Measurements from ENCODE around the gene SULT1A1.
"Not testable (repeated sequence)": the region's sequence is repeated elsewhere in the genome, so short reads cannot be mapped to it uniquely, and the experiment has no call there.

The SULT1A1 gene

DNA sequence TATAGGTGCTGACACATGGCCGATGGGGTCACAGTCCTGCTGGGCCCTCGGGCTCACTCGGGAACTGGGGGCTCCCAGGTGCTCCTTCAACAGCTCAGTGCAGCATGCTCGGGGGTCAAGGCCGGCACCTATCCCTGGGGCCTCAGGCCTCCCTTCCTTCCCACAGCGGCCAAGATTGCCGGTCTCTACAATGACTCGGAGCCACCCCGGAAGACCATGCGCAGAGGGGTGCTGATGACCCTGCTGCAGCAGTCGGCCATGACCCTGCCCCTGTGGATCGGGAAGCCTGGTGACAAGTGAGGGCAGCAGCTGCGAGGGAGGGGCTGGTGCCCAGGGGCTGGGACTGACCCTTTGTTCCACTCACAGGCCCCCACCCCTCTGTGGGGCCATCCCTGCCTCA, 19.9 kb downstream of the SULT1A1 start:
- no peak for FAIRE-seq

DNA sequence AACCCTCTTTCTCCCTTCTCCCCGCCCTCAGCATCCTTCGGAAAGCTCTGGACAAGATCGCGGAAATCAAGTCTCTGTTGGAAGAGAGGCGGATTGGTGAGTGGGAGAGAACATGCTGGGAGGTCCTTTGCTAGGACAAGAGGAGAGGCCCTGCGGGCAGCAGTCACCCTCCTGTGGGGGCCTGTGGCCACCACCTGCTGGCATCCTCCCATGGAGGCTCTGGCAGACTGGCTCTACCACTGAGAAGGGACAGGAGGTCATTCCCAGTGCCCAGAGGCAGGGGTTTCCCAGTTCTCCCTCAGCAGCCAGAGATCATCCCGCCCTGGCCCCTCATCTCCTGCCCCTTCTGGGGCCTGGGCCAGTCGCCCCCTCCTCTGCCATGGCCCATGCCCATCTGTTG, 20.8 kb downstream of the SULT1A1 start:
- FAIRE-seq, result no peak

DNA sequence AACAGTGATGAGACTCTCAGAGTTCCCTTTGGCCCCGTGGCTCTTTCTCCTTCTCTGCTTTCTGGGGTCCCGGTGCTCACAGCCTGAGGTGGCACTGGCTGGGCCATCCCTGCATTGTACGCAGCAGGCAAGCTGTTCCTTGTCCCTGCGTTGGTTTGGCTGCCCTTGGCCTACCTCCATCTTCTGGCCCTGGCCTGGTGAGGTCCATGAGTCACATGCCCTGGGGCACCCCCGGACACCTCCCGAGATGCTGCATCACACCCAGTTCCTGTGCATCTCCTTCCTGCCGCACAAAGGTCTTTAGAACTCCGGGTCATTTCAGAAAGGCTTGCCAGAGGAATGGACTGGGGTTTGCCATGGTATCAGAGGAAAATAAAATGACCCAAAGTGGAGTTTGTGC, 22.5 kb downstream of the SULT1A1 start:
- FAIRE-seq, result no peak

DNA sequence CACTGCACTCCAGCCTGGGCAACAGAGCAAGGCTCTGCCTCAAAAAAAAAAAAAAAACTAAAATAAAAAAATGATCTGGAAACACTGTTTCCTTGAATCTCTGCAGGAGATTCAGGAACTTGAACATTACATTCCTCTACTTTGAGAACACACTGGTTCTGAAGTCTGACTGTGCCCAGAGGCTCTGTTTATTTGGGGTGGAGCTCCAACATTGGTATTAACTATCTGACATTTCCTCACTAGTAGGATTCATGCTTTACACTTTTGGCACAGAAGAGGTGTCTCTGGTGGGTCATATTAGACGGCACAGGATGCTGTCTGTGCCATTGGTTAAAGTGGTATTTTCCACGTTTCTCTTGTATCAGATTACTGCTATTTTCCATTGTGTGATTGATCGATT, 23.4 kb downstream of the SULT1A1 start:
- no peak for FAIRE-seq

DNA sequence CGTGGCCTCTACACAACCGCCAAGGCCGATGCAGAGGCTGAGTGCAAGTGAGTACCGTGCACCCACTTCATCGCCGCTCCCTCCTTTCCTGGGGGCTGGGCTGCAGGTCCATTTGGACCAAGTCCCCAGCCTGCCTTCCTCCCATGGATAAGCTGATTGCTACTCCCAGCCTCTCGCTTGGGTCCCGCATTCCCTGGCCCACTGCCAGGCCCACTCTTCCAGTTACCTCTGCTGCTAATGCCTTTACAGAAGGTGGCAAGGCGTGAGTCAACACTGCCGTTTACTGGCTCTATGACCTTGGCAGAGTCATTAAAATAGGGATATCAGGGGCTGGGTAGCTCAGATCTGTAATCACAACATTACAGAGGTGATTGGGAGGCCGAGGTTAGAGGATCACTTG, 24.2 kb downstream of the SULT1A1 start:
- FAIRE-seq, result no peak

DNA sequence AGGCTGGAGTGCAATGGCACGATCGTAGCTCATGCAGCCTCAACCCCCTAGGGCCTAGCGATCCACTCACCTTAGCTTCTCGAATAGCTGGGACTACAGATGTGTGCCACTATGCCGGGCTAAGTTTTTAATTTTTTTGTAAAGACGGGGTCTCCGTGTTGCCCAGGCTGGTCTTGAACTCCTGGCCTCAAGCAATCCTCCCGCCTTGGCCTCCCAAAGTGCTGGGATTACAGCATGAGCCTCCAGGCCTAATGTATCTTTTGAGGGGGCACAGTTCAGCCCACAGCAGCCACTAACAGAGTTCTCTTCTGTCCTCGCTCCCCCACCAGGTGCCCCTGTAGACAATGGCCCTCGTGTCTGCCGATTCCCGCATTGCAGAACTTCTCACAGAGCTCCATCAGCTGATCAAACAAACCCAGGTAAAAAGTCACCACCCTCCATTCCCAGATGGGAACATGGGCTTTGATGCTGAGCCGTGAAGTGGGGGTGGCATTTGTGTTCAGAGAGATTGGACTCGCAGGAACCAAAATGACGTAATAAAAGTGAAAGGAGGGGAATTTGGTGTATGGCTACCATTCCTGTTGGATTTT, 29.0 kb downstream of the SULT1A1 start:
- FAIRE-seq, result no peak

DNA sequence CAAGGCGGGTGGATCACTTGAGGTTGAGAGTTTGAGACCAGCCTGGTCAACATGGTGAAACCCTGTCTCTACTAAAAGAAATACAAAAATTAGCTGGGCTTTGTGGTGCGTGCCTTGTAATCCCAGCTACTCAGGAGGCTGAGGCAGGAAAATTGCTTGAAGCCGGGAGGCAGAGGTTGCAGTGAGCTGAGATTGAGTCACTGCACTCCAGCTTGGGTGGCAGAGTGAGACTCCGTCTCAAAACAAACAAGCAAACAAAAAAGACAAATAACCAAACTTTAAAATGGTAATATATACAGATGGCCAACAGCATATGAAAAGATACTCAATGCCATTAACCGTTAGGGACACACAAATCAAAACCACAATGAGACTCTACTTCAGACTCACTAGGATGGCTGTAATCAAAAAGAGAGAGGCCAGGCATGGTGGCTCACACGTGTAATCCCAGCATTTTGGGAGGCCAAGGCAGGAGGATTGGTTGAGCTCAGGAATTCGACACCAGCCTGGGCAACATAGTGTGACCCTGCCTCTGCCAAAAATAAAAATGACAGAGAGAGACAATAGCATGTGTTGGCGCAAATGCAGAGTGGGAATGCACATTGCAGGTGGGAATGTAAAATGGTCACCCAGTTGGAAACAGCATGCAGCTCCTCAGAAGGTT, 34.3 kb downstream of the SULT1A1 start:
- FAIRE-seq, result no peak

DNA sequence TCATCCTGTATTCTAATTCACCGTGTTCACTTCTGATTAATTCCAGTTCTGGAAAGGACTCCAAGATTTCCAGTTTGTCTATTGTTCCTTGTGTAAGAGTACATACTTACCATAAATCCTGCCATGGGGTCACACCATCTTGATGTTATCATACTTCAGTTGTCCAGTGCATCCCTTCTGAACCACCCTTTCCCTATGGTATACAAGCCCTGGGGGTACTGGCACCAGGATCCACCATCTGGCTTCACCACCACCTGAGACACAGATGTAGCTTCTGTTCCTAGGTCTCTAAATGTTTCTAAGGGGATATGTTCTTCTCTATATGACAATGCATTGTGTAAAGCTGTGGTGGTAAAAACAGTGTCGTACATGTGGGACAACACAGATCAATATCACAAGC, 34.9 kb downstream of the SULT1A1 start:
- no peak for FAIRE-seq

DNA sequence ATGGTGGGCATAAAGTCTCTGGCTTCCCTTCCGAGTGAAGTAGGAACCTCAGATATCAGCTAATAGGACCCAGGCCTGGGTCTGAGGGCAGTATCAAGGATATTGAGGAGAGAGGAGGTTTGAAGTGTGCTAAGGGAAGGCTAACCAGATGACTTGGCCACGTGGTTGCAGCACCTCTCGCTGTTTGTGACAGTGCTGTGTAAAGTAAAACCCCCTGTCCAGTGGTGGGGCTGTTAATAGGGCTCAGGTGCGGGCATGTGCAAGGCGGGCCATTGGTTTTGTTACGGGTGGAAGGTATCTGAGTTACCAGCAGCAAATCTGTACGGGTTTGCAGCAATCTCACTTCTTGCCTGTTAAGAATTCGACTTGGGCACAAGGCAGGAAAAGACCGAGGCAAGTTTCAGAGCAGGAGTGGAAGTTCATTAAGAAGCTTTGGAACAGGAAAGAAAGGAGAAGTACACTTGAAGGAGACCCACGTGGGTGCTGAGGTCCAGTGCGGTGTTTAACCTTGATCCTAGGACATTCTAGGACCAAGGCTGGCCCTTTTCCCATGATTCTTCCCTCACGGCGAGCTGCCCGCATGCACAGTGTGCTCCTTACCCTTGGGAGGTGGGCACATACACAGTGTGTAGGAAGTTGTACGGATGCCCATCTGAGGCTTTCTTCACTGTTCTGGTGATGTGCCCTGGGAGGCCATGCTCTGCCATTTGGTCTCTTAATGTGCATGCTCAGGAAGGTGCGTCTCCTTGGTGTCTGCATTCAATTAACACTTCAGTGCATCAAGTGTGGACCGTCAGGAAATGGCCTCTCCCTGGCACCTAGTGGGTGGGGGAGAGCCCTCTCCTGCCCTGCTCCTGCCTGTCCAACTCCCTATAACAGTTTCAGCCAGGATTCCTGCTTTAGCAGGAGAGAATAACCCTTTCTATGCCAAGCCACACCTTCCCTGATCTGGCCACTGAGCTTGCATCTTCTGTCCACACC, 35.8 kb downstream of the SULT1A1 start:
- FAIRE-seq, result no peak

DNA sequence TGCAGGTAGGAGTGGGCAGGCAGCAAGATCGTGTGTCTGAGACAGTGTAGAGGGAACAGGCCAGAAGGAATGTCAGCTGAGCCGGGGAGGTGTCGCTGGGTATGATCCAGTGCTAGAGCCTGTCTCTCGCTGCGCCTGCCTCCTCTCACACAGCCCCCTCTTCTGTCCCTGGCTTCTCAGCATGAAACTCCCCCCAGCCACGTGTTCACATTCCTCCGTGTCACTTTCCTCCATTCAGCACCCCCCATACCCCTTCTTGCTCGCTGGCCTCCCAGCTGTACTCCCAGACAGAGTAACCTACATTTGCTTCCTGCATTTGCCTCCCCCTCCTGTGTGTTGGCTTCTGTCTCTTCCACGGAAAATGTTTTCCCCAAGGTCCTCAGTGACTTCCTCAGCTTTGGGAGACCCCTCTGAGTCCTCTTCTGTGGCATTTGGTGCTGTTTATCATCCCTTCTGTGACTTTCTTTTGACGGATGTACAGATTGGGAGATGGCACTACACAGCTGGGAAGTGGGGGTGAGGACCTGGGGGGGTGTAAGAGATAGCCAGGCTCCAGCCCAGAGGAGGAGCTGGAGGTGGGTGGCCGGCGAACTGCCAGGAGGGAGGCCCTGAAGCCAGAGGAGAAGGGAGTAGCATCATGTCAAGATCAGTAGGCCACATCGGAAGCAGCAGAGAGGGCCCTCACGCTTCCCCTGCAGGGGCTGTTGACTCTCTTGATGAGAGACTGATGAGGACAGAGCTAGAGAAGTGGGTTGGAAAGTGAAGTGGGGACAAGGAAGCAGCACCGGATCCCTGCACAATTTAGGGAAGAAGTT, 36.9 kb downstream of the SULT1A1 start:
- FAIRE-seq, result no peak

DNA sequence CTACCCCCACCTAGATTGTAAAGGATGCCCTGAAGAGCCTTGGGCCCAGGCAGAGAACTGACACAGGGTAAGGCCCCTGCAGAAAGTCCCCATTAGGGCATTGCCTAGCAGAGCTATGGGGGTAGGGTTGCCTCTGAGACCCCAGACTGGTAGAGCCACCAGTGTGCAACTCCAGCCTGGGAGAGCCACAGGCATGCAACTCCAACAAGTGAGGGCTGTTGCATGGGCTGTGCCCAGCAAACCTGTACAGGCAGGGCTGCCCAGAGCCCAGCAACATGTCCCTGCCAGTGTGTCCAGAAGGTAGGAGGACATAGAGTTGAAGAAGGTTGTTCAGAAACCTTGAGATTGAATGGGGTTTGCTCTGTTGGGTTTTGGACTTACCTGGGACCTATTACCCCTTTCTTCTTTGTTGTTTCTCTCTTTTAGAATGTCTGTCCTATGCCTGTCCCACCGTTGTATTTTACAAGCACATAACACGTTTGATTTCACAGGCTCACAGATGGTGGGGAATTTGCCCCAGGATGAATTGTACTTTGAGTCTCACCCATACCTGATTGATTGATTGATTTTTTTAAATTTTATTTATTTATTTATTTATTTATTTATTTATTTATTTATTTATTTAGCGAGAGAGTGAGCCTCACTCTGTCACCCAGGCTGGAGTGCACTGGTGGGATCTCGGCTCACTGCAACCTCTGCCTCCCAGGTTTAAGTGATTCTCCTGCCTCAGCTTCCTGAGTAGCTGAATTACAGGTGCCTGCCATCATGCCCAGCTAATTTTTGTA, 39.7 kb downstream of the SULT1A1 start:
- no peak for FAIRE-seq

DNA sequence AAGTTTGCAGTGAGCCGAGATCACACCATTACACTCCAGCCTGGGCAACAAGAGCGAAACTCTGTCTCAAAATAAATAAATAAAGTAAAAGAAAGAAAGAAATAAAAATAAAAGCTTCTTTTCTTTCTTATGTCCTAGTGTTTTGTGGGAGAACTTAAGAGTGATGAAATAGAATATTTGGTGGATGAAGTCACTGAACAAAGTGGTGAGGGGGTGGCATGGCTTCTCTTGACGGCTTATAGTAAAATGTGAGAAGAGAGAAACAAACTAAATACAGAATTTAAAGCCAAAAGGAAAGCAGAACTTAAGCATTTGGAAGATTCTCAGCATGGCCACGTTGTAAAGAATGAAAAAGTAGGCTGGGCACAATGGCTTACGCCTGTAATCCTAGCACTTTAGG, 40.8 kb downstream of the SULT1A1 start:
- FAIRE-seq, result no peak

DNA sequence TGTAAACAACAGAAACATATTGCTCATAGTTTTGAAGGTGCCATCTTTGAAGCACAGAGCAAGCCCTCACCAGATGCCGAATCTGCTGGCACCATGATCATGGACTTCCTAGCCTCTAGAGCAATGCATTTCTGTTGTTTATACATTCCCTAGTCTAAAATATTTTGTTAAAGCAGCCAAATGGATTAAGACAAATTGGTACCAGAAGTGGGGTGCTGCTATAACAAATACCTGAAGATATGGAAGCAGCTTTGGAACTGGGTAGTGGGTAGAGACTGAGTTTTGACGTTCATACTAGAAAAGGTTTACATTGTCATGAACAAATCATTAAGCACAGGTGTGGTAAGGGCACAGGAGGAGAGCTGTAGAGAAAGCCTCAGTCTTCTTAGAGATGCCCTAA, 42.6 kb downstream of the SULT1A1 start:
- FAIRE-seq, result no peak

DNA sequence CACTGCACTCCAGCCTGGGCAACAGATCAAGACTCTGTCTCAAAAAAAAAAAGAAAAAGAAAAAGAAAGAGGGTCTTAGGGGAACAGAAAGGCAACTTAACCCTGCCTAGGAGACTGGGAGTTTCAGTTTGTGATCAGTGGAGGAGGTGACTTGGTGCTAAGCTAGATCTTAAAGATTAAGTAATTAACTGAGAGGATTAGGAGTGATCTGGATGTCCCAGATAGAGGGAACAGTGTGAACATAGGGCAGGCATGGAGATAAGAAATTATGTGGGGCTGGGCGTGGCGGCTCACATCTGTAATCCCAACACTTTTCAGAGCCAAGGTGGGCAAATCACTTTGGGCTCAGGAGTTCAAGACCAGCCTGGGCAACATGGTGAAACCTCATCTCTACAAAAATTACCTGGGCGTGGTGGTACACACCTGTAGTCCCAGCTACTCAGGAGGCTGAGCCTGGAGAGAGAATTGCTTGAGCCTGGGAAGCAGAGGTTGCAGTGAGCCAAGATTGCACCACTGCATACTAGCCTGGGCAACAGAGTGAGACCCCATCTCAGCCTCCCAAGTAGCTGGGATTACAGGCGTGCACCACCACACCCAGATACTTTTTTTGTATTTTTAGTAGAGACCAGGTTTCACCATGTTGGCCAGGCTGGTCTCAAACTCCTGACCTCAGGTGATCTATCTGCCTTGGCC, 43.5 kb downstream of the SULT1A1 start:
- FAIRE-seq, result not testable (repeated sequence)

DNA sequence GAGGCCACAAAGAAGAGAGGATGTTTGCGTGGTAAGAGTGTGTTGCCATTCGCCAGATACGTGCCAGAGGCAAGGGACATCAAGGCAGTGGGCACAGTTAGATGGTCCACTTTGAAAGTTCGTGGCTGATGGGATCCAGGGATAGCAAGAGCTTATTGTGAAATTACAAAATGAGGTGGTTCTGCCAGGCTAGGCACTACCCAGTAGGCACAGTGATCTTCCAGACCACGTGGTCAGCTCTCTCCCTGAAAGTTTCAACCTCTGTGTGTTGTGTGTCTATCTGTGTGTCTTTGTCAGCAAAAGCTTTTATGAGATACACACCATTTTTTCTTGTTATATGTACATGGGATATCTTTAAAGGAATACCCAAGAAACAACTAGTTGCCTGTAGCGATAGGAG, 46.6 kb downstream of the SULT1A1 start:
- FAIRE-seq, result no peak

DNA sequence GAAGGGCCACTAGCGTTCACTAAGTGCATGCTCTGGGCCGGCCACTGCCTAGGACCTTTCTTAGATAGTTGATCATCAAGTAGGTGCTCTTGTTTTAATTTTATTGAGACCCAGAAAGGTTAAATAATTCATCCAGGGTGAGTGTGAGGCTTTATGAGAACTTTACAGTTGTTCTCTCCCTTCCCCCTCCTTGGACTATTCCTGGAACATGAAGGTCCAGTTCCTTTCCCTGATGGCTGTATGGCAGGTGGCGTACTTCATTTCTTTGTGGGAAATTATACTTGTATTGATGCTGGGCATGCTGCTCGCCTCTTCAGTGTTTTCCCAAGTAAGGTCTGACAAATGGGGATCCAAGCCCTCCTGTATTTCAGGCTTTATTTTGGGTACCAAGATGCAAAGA, 47.6 kb downstream of the SULT1A1 start:
- FAIRE-seq, result no peak

DNA sequence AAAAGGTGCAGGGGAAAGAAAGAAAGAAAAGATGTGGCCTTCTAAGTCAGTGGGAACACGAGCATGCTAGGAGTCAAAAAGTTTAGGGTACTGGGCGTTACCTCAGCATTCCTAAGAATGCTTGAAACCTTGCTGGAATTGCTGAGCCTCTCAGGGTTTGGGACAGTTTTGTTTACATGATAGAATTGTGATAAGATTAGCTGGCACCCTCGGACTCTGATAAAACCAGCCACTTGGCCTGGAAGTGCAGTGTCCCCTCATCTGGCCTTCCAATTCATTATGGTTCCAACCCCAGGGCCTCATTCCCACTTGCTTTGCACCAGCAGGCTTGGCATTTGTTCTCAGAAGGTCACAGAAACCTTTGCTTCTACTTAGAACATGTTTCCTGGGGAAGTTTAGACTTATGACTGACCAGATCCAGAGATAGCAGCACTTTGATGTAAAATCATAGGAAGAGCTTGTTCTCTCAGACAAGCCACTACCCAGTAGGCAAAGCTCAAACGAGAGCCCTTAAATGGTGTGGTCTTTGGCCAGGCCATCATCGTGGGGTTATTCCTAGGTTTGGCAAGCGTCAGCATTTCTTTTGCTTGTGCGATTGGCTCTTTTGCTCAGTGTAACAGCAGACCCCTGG, 48.2 kb downstream of the SULT1A1 start:
- no peak for FAIRE-seq

DNA sequence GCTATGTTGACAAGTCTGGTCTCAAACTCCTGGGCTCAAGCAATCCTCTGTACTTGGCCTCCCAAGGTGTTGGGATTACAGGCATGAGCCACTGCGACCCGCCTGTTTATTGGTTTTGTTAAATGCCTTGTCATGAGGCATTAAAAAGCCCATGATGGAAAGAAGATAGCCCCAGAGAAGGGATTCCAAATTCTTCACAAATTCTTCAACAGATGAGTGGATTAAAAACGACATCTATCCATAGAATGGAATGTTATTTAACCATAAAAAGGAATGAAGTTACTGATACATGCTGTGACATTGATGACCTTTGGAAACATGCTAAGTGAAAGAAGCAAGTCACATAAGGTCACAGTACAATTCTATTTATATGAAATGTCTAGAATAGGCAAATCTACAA, 51.4 kb downstream of the SULT1A1 start:
- FAIRE-seq, result no peak

DNA sequence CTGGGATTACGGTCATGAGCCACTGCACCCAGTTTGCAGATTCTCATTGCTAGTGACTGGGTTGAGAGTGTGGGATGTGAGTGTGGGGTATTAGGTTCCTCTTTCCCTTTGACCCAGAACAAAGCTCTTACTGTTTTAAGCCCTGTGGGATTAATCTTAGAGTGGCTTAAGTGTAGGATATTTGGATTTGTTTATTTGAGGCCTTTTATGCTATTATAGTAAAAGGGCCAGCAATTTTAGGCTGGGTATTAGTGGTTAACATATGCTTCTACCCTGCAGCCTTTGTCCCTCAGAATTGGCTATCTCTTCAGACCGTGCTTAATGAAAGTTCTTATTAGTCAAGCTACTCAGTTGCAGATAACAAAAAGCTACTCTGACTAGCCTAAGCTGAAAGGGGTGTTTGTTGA, 52.9 kb downstream of the SULT1A1 start:
- no peak for FAIRE-seq

DNA sequence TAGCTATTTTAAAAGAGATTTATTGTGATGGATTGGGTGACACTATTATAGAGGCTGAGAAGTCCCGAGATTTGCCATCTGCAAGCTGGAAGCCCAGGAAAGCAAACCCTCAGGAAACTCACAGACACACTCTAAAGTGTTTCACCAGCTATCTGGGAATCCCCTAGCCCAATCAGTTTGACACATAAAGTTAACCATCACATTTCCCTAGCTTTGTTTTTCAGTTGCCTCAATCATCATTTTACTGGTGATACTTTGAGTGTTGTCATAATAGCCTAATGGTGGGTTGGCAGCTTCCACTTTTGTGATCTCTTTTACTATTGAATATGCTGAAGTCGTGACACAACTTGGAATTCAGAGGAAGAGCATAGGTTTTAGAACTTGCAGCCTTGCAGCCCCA, 54.3 kb downstream of the SULT1A1 start:
- FAIRE-seq, result no peak
